SK-N-SH treated with all-trans-retinoic acid at 6 μM for 48 hours (cell line): Measurements from ENCODE around the gene CD300LB.

Source experiments
- BACH2 ChIP-seq: fragments of 250-450 bp; sonication (Bioruptor Pico); IDR thresholded peaks from 2 replicates; pipeline ENCODE4 v1.9.0; 2021; ENCODE audit warnings: mild to moderate bottlenecking, borderline replicate concordance
- CREB5 ChIP-seq: fragments of 250-450 bp; sonication (Bioruptor Pico); IDR thresholded peaks from 2 replicates; pipeline ENCODE4 v1.5.1; 2020; ENCODE audit warnings: low read depth, mild to moderate bottlenecking, moderate library complexity
- CSRNP3 ChIP-seq: fragments of 250-450 bp; sonication (Bioruptor Pico); IDR thresholded peaks from 2 replicates; pipeline ENCODE4 v1.5.1; 2021; ENCODE audit warnings: mild to moderate bottlenecking, moderate library complexity
- ESRRG ChIP-seq: fragments of 250-450 bp; sonication (Bioruptor Pico); IDR thresholded peaks from 2 replicates; pipeline ENCODE4 v1.6.1; 2021; ENCODE audit warnings: mild to moderate bottlenecking
- ISL1 ChIP-seq: fragments of 250-450 bp; sonication (Bioruptor Pico); IDR thresholded peaks from 2 replicates; pipeline ENCODE4 v2.1.2; 2022; ENCODE audit warnings: mild to moderate bottlenecking, moderate library complexity
- PATZ1 ChIP-seq: fragments of 250-450 bp; sonication (Bioruptor Pico); IDR thresholded peaks from 2 replicates; pipeline ENCODE4 v1.8.0; 2020; ENCODE audit warnings: mild to moderate bottlenecking, moderate library complexity, borderline replicate concordance
- PPARA ChIP-seq: fragments of 250-450 bp; sonication (Bioruptor Pico); IDR thresholded peaks from 2 replicates; pipeline ENCODE4 v1.5.0; 2020; ENCODE audit warnings: mild to moderate bottlenecking, borderline replicate concordance
- SNAI2 ChIP-seq: fragments of 250-450 bp; sonication (Bioruptor Pico); IDR thresholded peaks from 2 replicates; pipeline ENCODE4 v1.5.0; 2020; ENCODE audit warnings: mild to moderate bottlenecking, moderate library complexity
- TOX ChIP-seq: fragments of 250-450 bp; sonication (Bioruptor Pico); IDR thresholded peaks from 2 replicates; pipeline ENCODE4 v1.8.0; 2021; ENCODE audit warnings: mild to moderate bottlenecking, moderate library complexity, borderline replicate concordance
- ZC3H10 ChIP-seq: fragments of 250-450 bp; sonication (Bioruptor Pico); IDR thresholded peaks from 2 replicates; pipeline ENCODE4 v1.5.1; 2021; ENCODE audit warnings: mild to moderate bottlenecking, moderate library complexity
- ZFP3 ChIP-seq: fragments of 250-450 bp; sonication (Bioruptor Pico); IDR thresholded peaks from 2 replicates; pipeline ENCODE4 v1.5.0; 2020; ENCODE audit warnings: mild to moderate bottlenecking, moderate library complexity
- ZFP30 ChIP-seq: fragments of 450-650 bp; formaldehyde crosslinking; IDR thresholded peaks from 2 replicates; pipeline ENCODE4 v1.5.0; 2022; ENCODE audit warnings: mild to moderate bottlenecking, moderate library complexity
- ZNF70 ChIP-seq: fragments of 450-650 bp; formaldehyde crosslinking; IDR thresholded peaks from 2 replicates; pipeline ENCODE4 v1.5.0; 2020; ENCODE audit warnings: mild to moderate bottlenecking, moderate library complexity

GRCh38 chr17:74481621-74482020 is 49.7 kb downstream of the CD300LB start:
- TF ChIP-seq PATZ1 (CRISPR knock-in tag) (no peak), BACH2 (CRISPR knock-in tag) (no peak), CSRNP3 (CRISPR knock-in tag) (no peak), ZC3H10 (CRISPR knock-in tag) (no peak), ZFP30 (CRISPR knock-in tag) (no peak), ZFP3 (CRISPR knock-in tag) (no peak), ESRRG (CRISPR knock-in tag) (no peak), CREB5 (CRISPR knock-in tag) (no peak), ISL1 (CRISPR knock-in tag) (no peak), ZNF70 (no peak), SNAI2 (CRISPR knock-in tag) (no peak), TOX (CRISPR knock-in tag) (no peak), PPARA (CRISPR knock-in tag) (no peak)
